ENCODE data around the gene CNTNAP2.

DNA sequence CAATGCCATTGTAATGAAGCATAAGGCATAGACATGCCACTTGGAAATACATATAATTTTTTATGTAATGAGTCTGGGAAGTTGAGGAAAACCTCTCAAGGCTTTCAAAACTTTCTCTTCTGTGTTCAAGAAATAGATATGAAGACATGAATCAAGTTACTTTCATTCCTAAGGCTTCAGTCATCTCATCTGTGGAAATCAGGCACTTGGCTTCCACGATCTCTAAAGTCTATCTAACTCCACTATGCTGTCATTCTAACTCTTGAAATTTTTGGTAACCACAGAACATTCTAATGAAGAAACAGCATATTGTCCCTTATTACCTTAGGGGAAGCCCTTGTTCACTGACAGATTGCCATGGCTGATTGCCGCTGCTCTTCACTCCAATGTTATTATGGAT, 242.6 kb downstream of the CNTNAP2 start:
- TF ChIP-seq POLR2A (IDR thresholded peaks at IDR 0.05; ENCODE audit: low read depth, low read length) (no peak), POLR2AphosphoS5 (IDR thresholded peaks at IDR 0.05; ENCODE audit: low read depth, low read length) (no peak)
